HCT116 (cell line): ENCODE data around the gene COL15A1. TPM values are rescaled to one million over a fixed set of nuclear protein-coding genes. Genes with fewer than 3 reads are reported as not detected.
A peak's percentile ranks its signal among the peaks of the same experiment; 100 is the strongest.

Source experiments
- ATAC-seq: fragments of 200-7000 bp; cut with Tn5 transposase; 2 replicates; pipeline ENCODE4 v1.9.1; 2020; ENCODE audit warnings: mild to moderate bottlenecking, moderate library complexity
- BruUV-seq: library from RNA; stranded (reverse); fragments of 400-500 nt; replicated peaks from 2 replicates; lab custom pipeline; 2021; lab: Mats Ljungman, UMichigan
- CTCF ChIA-PET: fragments of 300-600 bp; sonication (Branson Sonifier 250); formaldehyde crosslinking; loops from one replicate; lab custom pipeline; 2021; ENCODE audit warnings: antibody characterized with exemption; lab: Charles Lee
- POLR2A ChIA-PET: fragments of 300-600, 350-600 bp; sonication (Branson Sonifier 250); formaldehyde crosslinking; loops from one replicate; lab custom pipeline; 2021; ENCODE audit warnings: antibody characterized with exemption; lab: Charles Lee
- RAD21 ChIA-PET, 2 experiments: fragments of 300-600 bp; sonication (Branson Sonifier 250); formaldehyde crosslinking; loops; one replicate each; lab custom pipeline; 2023; ENCODE audit warnings: low total read pairs in 2 of 2; ENCODE audit not compliant: uncharacterized antibody in 2 of 2, unreplicated experiment in 2 of 2, low non-redundant PET in 1 of 2; lab: Charles Lee
- DNase-seq: peaks from one replicate; pipeline ENCODE4 v3.0.0-alpha.2; 2010; ENCODE audit warnings: low read depth, low spot score
- H2AFZ ChIP-seq: fragments of 200-600 bp; shearing (Covaris generic), sonication (generic); 2 replicates; pipeline ENCODE4 v1.6.1; 2017; ENCODE audit warnings: low read depth, mixed run types, mixed read lengths, antibody characterized with exemption, low read length; ENCODE audit not compliant: poor library complexity, severe bottlenecking
- H3K27ac ChIP-seq: 2 replicates; pipeline ENCODE4 v1.5.1; 2012; ENCODE audit warnings: low read depth, low read length
- H3K27me3 ChIP-seq: fragments of 200-600 bp; sonication (generic); 2 replicates; pipeline ENCODE4 v1.6.1; 2016; ENCODE audit warnings: mixed run types, low read length, mixed read lengths; ENCODE audit not compliant: insufficient read depth
- H3K36me3 ChIP-seq, 2 experiments: fragments of 200-500 bp in 1 of 2; fragments of 200-600 bp in 1 of 2; sonication (Bioruptor generic) in 1 of 2; sonication (generic) in 1 of 2; 2 replicates each; pipeline versions ENCODE4 v1.5.1 to v1.6.1; 2014 to 2016; ENCODE audit warnings: low read length in 2 of 2, inconsistent platforms in 1 of 2, mixed read lengths in 1 of 2, mixed run types in 1 of 2; ENCODE audit not compliant: insufficient read depth in 2 of 2, control insufficient read depth in 1 of 2
- H3K4me1 ChIP-seq, 2 experiments: fragments of 200-600 bp in 1 of 2; sonication (generic) in 1 of 2; 2 replicates each; pipeline versions ENCODE4 v1.5.1 to v1.6.1; 2012 to 2017; ENCODE audit warnings: low read length in 2 of 2, inconsistent platforms in 1 of 2, mild to moderate bottlenecking in 1 of 2, mixed read lengths in 1 of 2, mixed run types in 1 of 2, moderate library complexity in 1 of 2; ENCODE audit not compliant: insufficient read depth in 2 of 2, control insufficient read depth in 1 of 2
- H3K4me2 ChIP-seq: fragments of 200-600 bp; sonication (generic); 2 replicates; pipeline ENCODE4 v1.6.1; 2017; ENCODE audit warnings: mixed run types, low read length, mixed read lengths
- H3K4me3 ChIP-seq, 2 experiments: fragments of 200-600 bp in 1 of 2; sonication (generic) in 1 of 2; replicated peaks in 1 of 2; 2 replicates each; pipeline ENCODE4 v1.5.1; 2011 to 2016; ENCODE audit warnings: low read length in 2 of 2, control low read depth in 1 of 2, low read depth in 1 of 2, mild to moderate bottlenecking in 1 of 2, mixed read lengths in 1 of 2, mixed run types in 1 of 2
- H3K79me2 ChIP-seq: fragments of 200-600 bp; sonication (generic); 2 replicates; pipeline ENCODE4 v1.6.1; 2017; ENCODE audit warnings: mild to moderate bottlenecking, mixed run types, low read length, moderate library complexity, mixed read lengths; ENCODE audit not compliant: insufficient read depth
- H3K9ac ChIP-seq: fragments of 200-600 bp; sonication (generic); 2 replicates; pipeline ENCODE4 v1.6.1; 2016; ENCODE audit warnings: low read length, mixed read lengths
- H3K9me2 ChIP-seq: fragments of 200-600 bp; sonication (generic), shearing (Covaris generic); 2 replicates; pipeline ENCODE4 v1.6.1; 2017; ENCODE audit warnings: mixed run types, mild to moderate bottlenecking, moderate library complexity; ENCODE audit not compliant: insufficient read depth
- H3K9me3 ChIP-seq, 2 experiments: fragments of 200-500 bp in 1 of 2; fragments of 200-600 bp in 1 of 2; sonication (Bioruptor generic) in 1 of 2; sonication (generic) in 1 of 2; 2 replicates each; pipeline ENCODE4 v1.6.1; 2014 to 2017; ENCODE audit warnings: low read length in 2 of 2, mixed read lengths in 2 of 2, inconsistent platforms in 1 of 2, low read depth in 1 of 2, mild to moderate bottlenecking in 1 of 2, mixed run types in 1 of 2, moderate library complexity in 1 of 2; ENCODE audit not compliant: control insufficient read depth in 1 of 2, insufficient read depth in 1 of 2
- H4K20me1 ChIP-seq: fragments of 200-600 bp; sonication (generic), shearing (Covaris generic); 2 replicates; pipeline ENCODE4 v1.6.1; 2017; ENCODE audit warnings: mixed run types, mild to moderate bottlenecking, moderate library complexity; ENCODE audit not compliant: insufficient read depth
- EGR1 ChIP-seq: IDR thresholded peaks from 2 replicates; pipeline ENCODE4 v1.6.1; 2012; ENCODE audit warnings: low read depth
- MAX ChIP-seq: IDR thresholded peaks from 2 replicates; pipeline ENCODE4 v1.6.1; 2012
- REST ChIP-seq: IDR thresholded peaks from 2 replicates; pipeline ENCODE4 v1.6.1; 2012; ENCODE audit warnings: low read depth
- SRF ChIP-seq: IDR thresholded peaks from 2 replicates; pipeline ENCODE4 v1.6.1; 2012; ENCODE audit warnings: low read depth
- ZFX ChIP-seq: fragments of 450-650 bp; IDR thresholded peaks from 2 replicates; pipeline ENCODE4 v1.6.1; 2017
- intact Hi-C: fragments of 100-400 bp; cut with micrococcal nuclease; formaldehyde crosslinking; loops from 2 replicates; pipeline ENCODE4 v1.10.0; 2022
- total RNA-seq: library from RNA; stranded (reverse); gene quantifications from one replicate; pipeline ENCODE4 v1.2.1, GENCODE V29; 2021; ENCODE audit not compliant: unreplicated experiment

Gene COL15A1
- total RNA-seq, 1 experiment from 2014 or later = 0.15 TPM

- TF ChIP-seq REST = no peak
Observed at GRCh38 chr9:98907055-98907454, 36.7 kb upstream of the COL15A1 start (continued).

- Histone ChIP-seq H3K4me3 (no peak overlapping the region), H3K9me3 (no peaks in the 10 kb centered on the region), H3K4me1 (peaks cover 3 to 8% of the 10 kb centered on the region in 2 experiments; a peak in 3 of 4 replicates), H3K4me2 (peak overlapping the region; percentile 25; the same call in 1 of the 2 replicates), H3K9ac (no peak overlapping the region), H3K27ac (no peak overlapping the region), H3K27me3 (no peaks in the 10 kb centered on the region), H3K79me2 (no peaks in the 10 kb centered on the region), H3K9me2 (no peaks in the 10 kb centered on the region), H2AFZ (no peak overlapping the region), H3K36me3 (no peaks in the 10 kb centered on the region), H4K20me1 (no peaks in the 10 kb centered on the region)
- intact Hi-C loops = no loop called here
- ChIA-PET RAD21 (no interaction called here), POLR2A (no interaction called here), CTCF (no interaction called here)
- TF ChIP-seq SRF (0 out of 2 replicates have a peak, but pooled peaks have one; percentile 19), ZFX (no peak), MAX (no peak), EGR1 (no peak)
- ATAC-seq (no peak; the same call in 1 of the 2 replicates), DNase-seq (no peak)
- BruUV-seq = no TSS peak
Observed at GRCh38 chr9:98908897-98909634, 34.6 kb upstream of the COL15A1 start.
